Right renal cortex interstitium (tissue), 3 donors: ENCODE measurements around the gene MMP20. TPM values are rescaled to one million over a fixed set of nuclear protein-coding genes. Genes with fewer than 3 reads are reported as not detected.

ENCODE experiments used
- polyA plus RNA-seq, 3 donors: library from polyadenylated mRNA; unstranded; fragments of 120-200 nt; gene quantifications; one replicate each; pipeline ENCODE4 v1.2.1, GENCODE V29; 2013; ENCODE audit not compliant: insufficient read length in 3 of 3

Gene MMP20
- polyA plus RNA-seq, 3 donors: not detected

Other genes starting within 250 kb of the MMP20 start
- 100 to 1,000 TPM; 331 to 380 (median 377) TPM for gene TMEM123, start 172.6 kb downstream of the MMP20 start, polyA plus RNA-seq
- 10 to 100 TPM; 21.8 to 31.4 (median 25.7) TPM for gene MMP7, start 94.6 kb downstream of the MMP20 start, polyA plus RNA-seq
- not detected for gene MMP27, start 80.4 kb upstream of the MMP20 start, polyA plus RNA-seq
- gene MMP8, start 99.6 kb upstream of the MMP20 start, polyA plus RNA-seq: under 1 TPM in 1 of 3 donors, not detected in 2; 0.18 TPM
- not detected for gene MMP10, start 155.3 kb upstream of the MMP20 start, polyA plus RNA-seq
- under 1 TPM; 0.07 to 0.28 (median 0.24) TPM for gene MMP1, start 172.8 kb upstream of the MMP20 start, polyA plus RNA-seq
- gene MMP3, start 218.3 kb upstream of the MMP20 start, polyA plus RNA-seq: under 1 TPM in 1 of 3 donors, not detected in 2; 0.06 TPM
- 1 to 10 TPM; 2.3 to 4.2 (median 3.7) TPM for gene MMP12, start 249.7 kb upstream of the MMP20 start, polyA plus RNA-seq